ENCODE data around the gene ZNF2. TPM values are rescaled to one million over a fixed set of nuclear protein-coding genes. Genes with fewer than 3 reads are reported as not detected.

ZNF2 gene
- total RNA-seq, 1 experiment from 2014 or later: 6.5 TPM

DNA sequence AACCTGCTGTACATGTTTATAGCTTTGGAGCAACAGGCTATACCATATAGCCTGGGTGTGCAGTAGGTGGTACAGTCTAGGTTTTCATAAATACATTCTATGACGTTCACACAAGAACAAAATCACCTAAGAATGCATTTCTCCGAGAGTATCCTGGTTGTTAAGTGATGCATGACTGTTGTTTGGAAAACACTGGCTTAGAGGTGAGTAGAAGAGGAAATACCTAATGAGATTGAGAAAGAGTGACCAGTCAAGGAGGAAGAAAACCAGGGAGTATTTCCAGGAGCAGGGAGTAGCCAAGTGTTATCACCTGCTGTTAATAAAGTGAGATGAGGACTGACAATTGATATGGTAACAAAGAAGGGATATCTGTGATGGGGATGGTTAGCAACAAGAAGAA lies 38.8 kb downstream of the ZNF2 start:
- no peak for DNase-seq (ENCODE audit: extremely low read depth, low read depth)

DNA sequence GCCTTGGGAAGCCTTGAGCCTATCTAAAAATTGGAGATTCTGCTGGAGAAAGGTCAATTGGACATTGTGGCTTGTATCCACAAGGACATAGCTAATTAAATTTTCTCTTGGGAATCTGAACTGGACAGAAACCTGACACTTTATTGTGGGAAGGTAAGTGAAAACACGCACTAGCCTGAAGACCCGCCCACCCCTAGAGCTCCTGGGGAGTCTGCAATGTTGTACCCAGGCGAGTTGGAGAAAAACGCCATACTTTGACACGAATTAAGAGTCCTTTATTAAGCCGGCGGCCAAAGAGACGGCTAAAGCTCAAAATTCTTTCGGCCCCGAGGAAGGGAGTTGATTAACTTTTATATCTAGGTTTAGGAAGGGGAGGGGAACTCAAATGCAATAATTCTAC lies 40.5 kb downstream of the ZNF2 start:
- no peak for DNase-seq (ENCODE audit: extremely low read depth, low read depth)

DNA sequence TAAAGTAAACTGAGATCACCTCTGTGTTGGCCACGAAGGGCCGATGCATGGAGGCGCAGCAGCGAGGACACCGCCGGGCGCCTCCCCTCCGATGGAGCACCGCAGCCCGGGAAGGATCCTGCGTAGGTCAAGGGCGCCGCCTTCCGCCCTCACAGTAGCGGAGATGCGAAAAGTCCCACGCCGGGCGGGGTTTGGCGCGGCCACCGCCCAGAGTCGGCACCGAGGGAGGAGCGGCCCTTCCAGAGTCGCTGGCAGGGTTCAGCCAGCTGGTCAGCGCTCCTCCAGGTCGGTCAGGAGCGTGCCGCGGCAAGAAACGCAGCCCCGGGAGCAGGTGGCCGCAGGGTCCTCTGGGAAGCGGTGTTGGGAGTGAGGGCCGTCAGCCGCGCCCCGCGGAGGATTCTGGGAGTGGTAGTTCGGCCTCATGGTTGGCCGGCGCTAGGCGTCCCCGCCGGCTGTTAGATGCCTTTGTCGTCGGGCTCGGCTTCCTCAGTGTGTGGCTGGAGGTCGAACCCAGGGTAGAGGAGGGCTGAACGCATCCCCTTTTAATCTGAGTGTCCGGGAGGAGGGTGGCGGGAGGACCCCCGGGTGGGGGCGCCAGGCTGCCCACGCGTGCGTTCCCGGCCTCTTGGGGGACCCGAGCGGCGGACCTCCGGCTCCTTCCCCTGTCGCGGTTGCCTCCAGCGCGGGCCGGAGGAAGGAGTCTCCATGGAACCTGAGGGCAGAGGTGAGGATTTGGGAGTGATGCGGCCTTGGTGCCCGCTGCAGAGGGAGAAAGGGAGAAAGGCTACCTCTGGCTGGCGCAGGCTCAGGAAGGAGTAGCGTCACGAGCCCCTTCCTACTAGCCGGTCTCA lies 41.7 kb downstream of the ZNF2 start, which contains the start of gene ZNF892:
Gene ZNF892 (plus strand): TSS at position 411 of the 851 bp plus-strand sequence. CDS start 295 bp downstream, at position 706.
- DNase-seq (ENCODE audit: extremely low read depth, low read depth): peak; percentile 81

DNA sequence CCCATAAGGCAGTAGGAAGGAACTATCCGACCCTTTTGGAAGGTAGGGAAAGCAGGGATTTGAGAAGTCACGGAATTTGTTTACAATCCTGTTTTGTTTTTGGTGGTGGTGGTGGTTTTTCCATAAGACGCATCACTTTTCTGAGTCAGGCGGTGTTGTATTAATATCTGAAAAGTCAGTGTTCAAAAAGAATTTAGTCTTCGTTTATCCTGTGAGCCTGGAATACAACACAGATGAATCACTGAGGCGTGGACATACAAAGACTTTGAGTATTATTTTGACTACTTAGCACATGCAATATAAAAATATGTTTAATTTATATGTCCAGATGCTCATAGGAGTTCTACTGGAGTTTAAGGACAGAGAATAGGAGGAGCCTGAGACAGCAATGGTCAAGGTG lies 42.5 kb downstream of the ZNF2 start:
- DNase-seq (ENCODE audit: extremely low read depth, low read depth): no peak

DNA sequence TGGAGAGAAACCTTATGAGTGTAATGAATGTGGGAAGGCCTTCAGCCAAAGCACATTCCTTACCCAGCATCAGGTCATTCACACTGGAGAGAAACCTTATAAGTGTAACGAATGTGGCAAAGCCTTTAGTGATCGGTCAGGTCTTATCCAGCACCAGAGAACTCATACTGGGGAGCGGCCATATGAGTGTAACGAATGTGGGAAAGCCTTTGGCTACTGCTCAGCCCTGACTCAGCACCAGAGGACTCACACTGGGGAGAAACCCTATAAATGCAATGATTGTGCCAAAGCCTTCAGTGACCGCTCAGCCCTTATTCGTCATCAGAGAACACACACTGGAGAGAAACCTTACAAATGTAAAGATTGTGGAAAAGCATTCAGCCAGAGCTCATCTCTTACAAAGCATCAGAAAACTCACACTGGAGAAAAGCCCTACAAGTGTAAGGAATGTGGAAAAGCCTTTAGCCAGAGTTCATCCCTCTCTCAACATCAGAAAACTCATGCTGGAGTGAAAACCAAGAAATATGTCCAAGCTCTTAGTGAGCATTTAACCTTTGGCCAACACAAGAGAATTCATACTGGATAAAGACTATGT lies 49.5 kb downstream of the ZNF2 start:
- DNase-seq (ENCODE audit: extremely low read depth, low read depth): no peak

DNA sequence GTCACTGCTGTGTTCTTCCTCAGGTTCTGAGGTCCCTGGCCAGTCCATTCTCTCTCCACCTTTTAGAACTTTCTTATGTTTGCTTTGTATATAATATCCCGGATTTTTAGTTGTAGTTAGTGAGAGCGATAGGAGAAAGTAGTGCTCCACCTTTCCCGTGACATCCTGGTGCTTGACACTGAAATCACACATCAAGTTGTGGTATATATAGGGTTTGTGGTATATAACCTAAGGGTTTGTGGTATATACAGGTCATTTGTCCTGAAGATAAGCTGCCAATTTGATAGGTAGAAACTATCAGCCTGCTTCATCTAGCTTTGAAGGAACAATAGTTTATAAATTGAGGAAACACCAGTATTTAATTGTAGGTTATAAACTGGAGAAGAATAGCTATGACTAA lies 54.8 kb downstream of the ZNF2 start:
- no peak for DNase-seq (ENCODE audit: extremely low read depth, low read depth)

DNA sequence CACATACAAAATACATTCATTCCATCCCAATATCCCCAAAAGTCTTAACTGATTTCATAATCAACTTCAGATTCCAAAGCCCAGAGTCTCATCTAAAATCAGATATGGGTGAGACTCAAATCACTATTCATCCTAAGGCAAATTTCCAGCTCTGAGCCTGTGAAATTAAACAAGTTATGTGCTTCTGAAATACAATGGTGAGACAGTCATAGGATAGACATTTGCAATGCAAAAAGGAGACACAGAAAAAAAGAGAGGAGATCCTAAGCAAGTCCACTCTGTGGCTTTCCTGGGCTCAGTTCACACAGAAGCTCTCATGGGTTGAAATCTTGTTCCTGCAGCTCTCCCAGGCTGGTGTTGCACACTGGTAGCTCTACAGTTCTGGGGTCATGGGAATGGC lies 60.0 kb downstream of the ZNF2 start:
- no peak for DNase-seq (ENCODE audit: extremely low read depth, low read depth)

DNA sequence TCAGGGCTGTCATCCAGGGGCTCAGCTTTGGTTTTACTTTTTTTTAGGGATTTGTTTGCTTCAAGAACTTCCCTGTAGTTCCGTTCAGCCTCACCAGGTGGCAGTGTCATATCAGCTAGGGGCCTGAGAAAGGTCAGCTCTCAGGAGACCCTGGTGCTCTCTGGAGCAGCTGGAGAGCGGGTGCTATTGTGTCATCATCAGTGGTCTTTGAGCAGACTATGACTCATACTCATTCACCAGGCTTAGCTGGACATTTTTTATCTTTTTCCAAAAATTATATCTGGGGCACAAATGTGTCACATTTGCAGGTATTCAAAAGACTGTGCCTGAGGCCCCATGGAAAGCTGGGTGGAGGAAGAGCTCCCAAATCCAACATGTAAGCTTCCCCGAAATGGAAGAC lies 66.1 kb downstream of the ZNF2 start:
- DNase-seq (ENCODE audit: extremely low read depth, low read depth): peak; percentile 52

DNA sequence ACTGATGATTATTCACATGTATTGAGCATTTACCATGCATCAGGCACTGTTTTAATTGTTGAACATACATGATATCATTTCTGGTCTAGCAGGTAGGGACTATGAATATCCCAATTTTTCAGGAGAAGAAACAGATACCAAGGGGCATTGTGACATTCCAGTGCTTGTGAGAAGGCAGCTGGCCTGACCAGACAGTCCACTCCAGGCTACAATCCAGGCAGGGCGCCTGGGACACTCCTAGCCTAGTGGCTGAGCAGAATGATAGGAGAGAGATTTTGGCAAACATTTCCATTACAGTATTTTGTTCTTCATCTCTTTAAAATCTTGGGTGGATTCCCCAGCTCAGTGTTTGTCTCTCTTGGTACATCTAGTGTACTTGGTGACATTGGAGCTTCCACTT lies 66.6 kb downstream of the ZNF2 start:
- no peak for DNase-seq (ENCODE audit: extremely low read depth, low read depth)

Other genes starting within 250 kb of the ZNF2 start
- gene MAL, start 140.1 kb upstream of the ZNF2 start, total RNA-seq (2014; rRNA removed; shearing (Covaris generic)): not detected in 2 replicates
- 103 and 119 TPM in 2 replicates for gene MRPS5, start 44.0 kb upstream of the ZNF2 start, total RNA-seq (2014; rRNA removed; shearing (Covaris generic))
- 7.0 and 10.3 TPM in 2 replicates for gene ZNF514, start 6.0 kb upstream of the ZNF2 start, total RNA-seq (2014; rRNA removed; shearing (Covaris generic))
- 1.3 and 2.0 TPM in 2 replicates for gene ZNF892, start 41.7 kb downstream of the ZNF2 start, total RNA-seq (2014; rRNA removed; shearing (Covaris generic))
- 0.06 and 0.15 TPM in 2 replicates for gene PROM2, start 108.6 kb downstream of the ZNF2 start, total RNA-seq (2014; rRNA removed; shearing (Covaris generic))
- 3.8 and 4.5 TPM in 2 replicates for gene KCNIP3, start 131.5 kb downstream of the ZNF2 start, total RNA-seq (2014; rRNA removed; shearing (Covaris generic))
- 35.2 and 35.5 TPM in 2 replicates for gene FAHD2A, start 236.9 kb downstream of the ZNF2 start, total RNA-seq (2014; rRNA removed; shearing (Covaris generic))